LNCAP (cell line): ENCODE measurements around the gene AJAP1.

Experiments used
- CTCF ChIP-seq: fragments of 450-650 bp; IDR thresholded peaks from 2 replicates; pipeline ENCODE4 v1.5.1; 2017; ENCODE audit warnings: mild to moderate bottlenecking

The AJAP1 gene

GRCh38 chr1:4803335-4803734, 148.9 kb downstream of the AJAP1 start:
- no peak for TF ChIP-seq CTCF

GRCh38 chr1:4805987-4806386, 151.6 kb downstream of the AJAP1 start:
- no peak for TF ChIP-seq CTCF

GRCh38 chr1:4820543-4820942, 166.1 kb downstream of the AJAP1 start:
- no peak for TF ChIP-seq CTCF

- peak; percentile 64 for TF ChIP-seq CTCF
These were observed 171.5 kb downstream of the AJAP1 start for GRCh38 chr1:4825800-4826450.

GRCh38 chr1:4830707-4831106, 176.3 kb downstream of the AJAP1 start:
- TF ChIP-seq CTCF, result no peak

GRCh38 chr1:4836574-4836973, 182.2 kb downstream of the AJAP1 start:
- TF ChIP-seq CTCF, result no peak

- TF ChIP-seq CTCF, result no peak
These were observed 182.7 kb downstream of the AJAP1 start for GRCh38 chr1:4837031-4837600.

- no peak for TF ChIP-seq CTCF
These were observed 183.3 kb downstream of the AJAP1 start for GRCh38 chr1:4837752-4838151.
